GM21515 (cell line): Measurements from ENCODE around the gene PDLIM4.

ENCODE experiments used
- ATAC-seq: cut with Tn5 transposase; IDR thresholded peaks from one replicate; pipeline ENCODE4 v1.9.1; 2021; ENCODE audit not compliant: unreplicated experiment

Gene PDLIM4

GRCh38 chr5:132301344-132302271 is 44.1 kb downstream of the PDLIM4 start:
- ATAC-seq = no peak

GRCh38 chr5:132302413-132302812 is 44.9 kb downstream of the PDLIM4 start:
- ATAC-seq = no peak

GRCh38 chr5:132303589-132303988 is 46.1 kb downstream of the PDLIM4 start:
- no peak for ATAC-seq

GRCh38 chr5:132305420-132305819 is 47.9 kb downstream of the PDLIM4 start:
- ATAC-seq = no peak

DNA sequence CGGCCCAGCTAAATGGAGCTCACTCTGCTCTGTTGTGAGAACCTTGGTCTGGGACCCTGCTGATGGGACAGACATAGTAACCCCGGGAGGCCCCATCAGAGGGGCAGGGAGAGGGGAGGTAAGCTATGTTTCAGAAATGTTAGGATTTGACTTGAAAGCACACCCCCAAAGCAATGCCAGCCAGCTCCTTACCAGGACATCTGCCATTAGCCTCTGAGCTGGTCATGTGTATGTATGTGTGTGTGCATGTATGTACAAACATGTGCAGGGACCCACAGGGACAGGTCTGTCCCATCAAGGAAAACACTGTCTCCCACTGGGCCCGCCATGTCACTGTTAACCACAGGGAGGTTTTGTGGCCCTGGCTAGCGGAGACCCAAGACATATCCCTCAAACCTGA is 51.2 kb downstream of the PDLIM4 start:
- ATAC-seq = no peak

- no peak for ATAC-seq
Observed at GRCh38 chr5:132309679-132310078, 52.2 kb downstream of the PDLIM4 start.

- ATAC-seq = no peak
Observed at GRCh38 chr5:132310141-132310834, 52.8 kb downstream of the PDLIM4 start.

- ATAC-seq = no peak
Observed at GRCh38 chr5:132313366-132313765, 55.9 kb downstream of the PDLIM4 start.

DNA sequence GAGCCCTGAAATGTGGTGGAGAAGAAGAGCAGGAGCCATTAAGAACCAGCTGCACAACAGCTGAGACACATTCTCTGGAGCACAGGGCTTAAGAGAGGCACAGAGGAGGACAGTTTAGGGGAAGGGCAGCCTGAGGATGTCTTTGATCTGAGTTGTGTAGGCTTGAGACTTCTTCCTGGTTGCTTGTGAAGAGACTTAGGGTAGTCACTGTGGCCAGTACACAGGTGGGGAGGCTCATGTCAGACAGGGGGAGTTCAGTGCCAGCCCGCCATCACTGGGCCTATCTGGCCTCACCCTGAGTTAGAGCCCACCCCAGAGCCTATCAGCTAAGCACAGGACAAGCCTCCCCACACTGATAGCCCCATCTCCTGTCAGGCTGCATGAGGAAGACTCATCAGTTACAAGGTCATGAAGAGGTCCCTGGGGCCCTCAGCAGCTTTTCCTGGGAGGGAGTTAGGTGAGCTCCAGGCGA is 56.5 kb downstream of the PDLIM4 start:
- ATAC-seq = no peak

- ATAC-seq = no peak
Observed at GRCh38 chr5:132315529-132316067, 58.1 kb downstream of the PDLIM4 start.

- ATAC-seq = no peak
Observed at GRCh38 chr5:132319975-132320374, 62.5 kb downstream of the PDLIM4 start.

DNA sequence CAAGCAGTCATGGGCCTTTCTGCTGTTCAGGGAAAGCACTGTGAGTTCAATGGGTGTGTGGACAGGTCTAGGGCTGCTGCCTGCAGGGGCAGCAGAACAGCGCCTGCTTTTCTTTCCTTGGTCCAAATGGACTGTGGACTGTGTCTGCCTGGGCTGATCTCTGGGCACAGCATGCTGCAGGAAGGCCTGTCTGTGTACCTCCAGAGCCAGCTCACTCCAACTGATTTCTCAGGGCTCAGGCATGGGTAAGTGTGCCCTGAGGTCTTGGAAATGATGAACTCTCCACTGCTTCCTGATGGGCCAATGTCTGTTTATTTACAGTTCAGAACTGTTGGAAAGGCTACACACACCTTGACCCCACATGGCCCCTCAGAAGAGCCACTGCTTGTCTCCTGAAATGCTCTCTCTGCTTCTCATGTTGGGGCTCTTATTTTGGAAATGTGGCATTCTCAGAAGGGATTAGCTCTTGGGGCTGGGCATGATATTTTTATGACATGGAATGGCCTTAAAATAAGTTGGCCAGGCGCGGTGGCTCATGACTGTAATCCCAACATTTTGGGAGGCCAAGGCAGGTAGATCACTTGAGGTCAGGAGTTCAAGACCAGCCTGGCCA is 63.7 kb downstream of the PDLIM4 start:
- no peak for ATAC-seq

- ATAC-seq = no peak
Observed at GRCh38 chr5:132322266-132322665, 64.8 kb downstream of the PDLIM4 start.
